Measurements from ENCODE around the gene G0S2. TPM values are rescaled to one million over a fixed set of nuclear protein-coding genes. Genes with fewer than 3 reads are reported as not detected.

Gene G0S2
- total RNA-seq, 1 donor from 2014 or later = 1.0 TPM

DNA sequence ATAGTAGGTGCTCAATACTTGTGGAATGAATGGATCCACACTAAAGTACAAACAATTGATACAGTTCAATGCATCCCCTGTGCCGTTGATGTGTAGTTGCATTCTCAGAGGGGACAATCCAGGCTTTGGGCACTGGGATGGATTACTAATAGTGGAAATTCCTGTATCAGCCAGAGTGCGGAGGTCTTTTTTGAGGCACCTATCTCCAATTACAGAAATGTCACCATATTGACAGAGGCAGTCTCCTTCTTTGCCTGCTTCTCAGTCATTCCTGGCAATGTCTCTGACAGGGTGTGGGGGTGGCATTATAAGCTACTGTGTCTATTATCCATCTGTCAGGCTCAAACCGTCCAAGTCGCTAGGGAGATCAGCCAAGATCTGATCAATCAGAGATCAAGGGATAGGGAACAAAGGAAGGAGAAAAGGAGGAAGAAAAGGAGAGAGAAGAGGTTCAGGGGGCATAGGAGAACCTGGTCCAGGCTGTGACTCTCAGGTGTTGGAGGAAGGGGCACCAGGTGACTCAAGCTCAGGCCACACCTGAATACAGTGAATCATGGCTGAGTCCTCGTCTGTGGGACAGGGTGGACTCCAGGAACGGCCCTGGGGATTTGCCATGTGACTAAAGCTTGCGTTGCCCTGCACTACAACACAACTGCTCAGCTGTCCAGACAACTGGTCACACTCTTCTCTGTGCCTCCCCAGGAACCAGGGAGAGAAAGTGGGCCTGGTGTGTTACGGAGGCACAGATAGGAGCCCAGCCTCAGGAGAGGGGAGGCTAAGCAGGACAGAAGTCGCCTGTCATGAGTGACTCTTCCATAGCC is 19.6 kb upstream of the G0S2 start:
- Mint-ChIP-seq H3K4me1 (ENCODE audit: low read depth) (peaks cover 33% of the 10 kb centered on the region), H3K27me3 (ENCODE audit: low read depth) (peaks cover 2% of the 10 kb centered on the region), H3K9me3 (ENCODE audit: low read depth) (no peaks in the 10 kb centered on the region), H3K36me3 (ENCODE audit: low read depth) (no peaks in the 10 kb centered on the region), H3K4me3 (ENCODE audit: unreplicated experiment) (no peak overlapping the region), H3K27ac (ENCODE audit: unreplicated experiment) (no peak overlapping the region)
- DNase-seq (ENCODE audit: low spot score) = no peak
- no peak for TF ChIP-seq CTCF (IDR thresholded peaks at IDR 0.05)

GRCh38 chr1:209657140-209657879 is 17.9 kb upstream of the G0S2 start:
- Mint-ChIP-seq H3K36me3 (ENCODE audit: low read depth) (no peaks in the 10 kb centered on the region), H3K27ac (ENCODE audit: unreplicated experiment) (no peak overlapping the region), H3K27me3 (ENCODE audit: low read depth) (peaks cover 3% of the 10 kb centered on the region), H3K9me3 (ENCODE audit: low read depth) (no peaks in the 10 kb centered on the region), H3K4me1 (ENCODE audit: low read depth) (peaks cover 18% of the 10 kb centered on the region), H3K4me3 (ENCODE audit: unreplicated experiment) (no peak overlapping the region)
- TF ChIP-seq CTCF (IDR thresholded peaks at IDR 0.05) = no peak
- no peak for DNase-seq (ENCODE audit: low spot score)

DNA sequence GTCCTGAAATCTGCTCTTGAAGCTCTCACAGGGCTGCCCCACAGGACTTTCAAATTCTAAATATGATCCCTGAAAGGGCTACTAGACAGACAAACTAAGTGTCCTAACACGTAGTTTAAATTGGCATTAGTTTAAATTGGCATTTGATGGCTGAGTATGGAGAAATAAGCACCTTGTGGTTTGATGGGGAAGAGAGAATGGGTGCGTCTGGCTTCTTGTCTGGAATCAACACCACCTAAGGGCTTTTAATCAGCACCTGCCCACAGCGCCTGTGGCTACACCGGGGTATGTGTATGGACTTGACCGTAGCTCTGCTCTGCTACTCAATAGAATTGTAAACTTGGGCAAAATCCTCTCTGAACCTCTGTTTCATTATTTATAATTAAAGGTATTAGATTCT is 17.3 kb upstream of the G0S2 start:
- Mint-ChIP-seq H3K27me3 (ENCODE audit: low read depth) (peaks cover 5% of the 10 kb centered on the region), H3K4me3 (ENCODE audit: unreplicated experiment) (no peak overlapping the region), H3K4me1 (ENCODE audit: low read depth) (peaks cover 12% of the 10 kb centered on the region), H3K36me3 (ENCODE audit: low read depth) (no peaks in the 10 kb centered on the region), H3K27ac (ENCODE audit: unreplicated experiment) (no peak overlapping the region), H3K9me3 (ENCODE audit: low read depth) (no peaks in the 10 kb centered on the region)
- no peak for DNase-seq (ENCODE audit: low spot score)
- no peak for TF ChIP-seq CTCF (IDR thresholded peaks at IDR 0.05)

- DNase-seq (ENCODE audit: low spot score) = no peak
- TF ChIP-seq CTCF (IDR thresholded peaks at IDR 0.05) = no peak
- Mint-ChIP-seq H3K27ac (ENCODE audit: unreplicated experiment) (no peak overlapping the region), H3K27me3 (ENCODE audit: low read depth) (peaks cover 7% of the 10 kb centered on the region), H3K4me1 (ENCODE audit: low read depth) (no peaks in the 10 kb centered on the region), H3K4me3 (ENCODE audit: unreplicated experiment) (no peak overlapping the region), H3K36me3 (ENCODE audit: low read depth) (no peaks in the 10 kb centered on the region), H3K9me3 (ENCODE audit: low read depth) (no peaks in the 10 kb centered on the region)
Observed at GRCh38 chr1:209659909-209660308, 15.3 kb upstream of the G0S2 start.

DNA sequence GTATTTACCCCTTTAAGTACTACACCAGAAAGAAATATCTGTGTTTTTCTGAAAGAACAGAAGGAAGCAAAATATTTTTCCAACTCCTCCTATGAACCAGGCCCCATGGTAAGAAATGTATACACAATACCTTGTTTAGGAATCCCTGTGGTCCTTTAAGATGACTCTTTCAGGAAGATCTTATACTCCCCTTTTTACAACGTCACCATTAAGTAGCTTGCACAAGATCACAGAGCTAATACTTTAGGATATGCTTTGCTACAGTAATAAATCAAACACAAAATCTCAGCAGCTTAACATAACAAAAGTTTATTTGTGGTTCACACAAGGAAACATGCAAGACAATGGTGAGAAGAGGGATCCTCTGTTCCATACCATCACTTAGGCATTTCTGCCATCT is 14.1 kb upstream of the G0S2 start:
- TF ChIP-seq CTCF (IDR thresholded peaks at IDR 0.05) = no peak
- no peak for DNase-seq (ENCODE audit: low spot score)
- peaks cover 7% of the 10 kb centered on the region for H3K27me3 Mint-ChIP-seq (ENCODE audit: low read depth)
- H3K27ac Mint-ChIP-seq (ENCODE audit: unreplicated experiment) = no peak overlapping the region
- H3K4me3 Mint-ChIP-seq (ENCODE audit: unreplicated experiment) = no peak overlapping the region
- no peaks in the 10 kb centered on the region for H3K4me1 Mint-ChIP-seq (ENCODE audit: low read depth)
- no peaks in the 10 kb centered on the region for H3K36me3 Mint-ChIP-seq (ENCODE audit: low read depth)
- H3K9me3 Mint-ChIP-seq (ENCODE audit: low read depth) = no peaks in the 10 kb centered on the region
